ENCODE results near the gene CCDC33. TPM values are rescaled to one million over a fixed set of nuclear protein-coding genes. Genes with fewer than 3 reads are reported as not detected.

CCDC33 gene
- total RNA-seq, 1 experiment from 2014 or later: 0.15 TPM

- DNase-seq (ENCODE audit: low read depth, low spot score): no peak
- no peaks in the 10 kb centered on the region for H3K9me2 ChIP-seq (ENCODE audit: insufficient read depth)
- peak overlapping the region; percentile 57; the same call in 1 of the 2 replicates for H3K27ac ChIP-seq (ENCODE audit: low read depth, low read length)
- TF ChIP-seq EZH2 (IDR thresholded peaks at IDR 0.05) (no peak), EGR1 (IDR thresholded peaks at IDR 0.05; ENCODE audit: low read depth) (no peak)
- BruUV-seq (replicated peaks): no TSS peak
- H3K4me1 ChIP-seq (ENCODE audit: control insufficient read depth in 1 of 2, insufficient read depth in 2 of 2, low read length in 2 of 2): peaks cover 10 to 24% of the 10 kb centered on the region in 2 experiments; a peak in 3 of 4 replicates
- peak overlapping the region; percentile 86 for H3K4me2 ChIP-seq (ENCODE audit: low read length)
- no peaks in the 10 kb centered on the region for H4K20me1 ChIP-seq (ENCODE audit: insufficient read depth)
- H3K4me3 ChIP-seq (replicated peaks in 1 of 2; ENCODE audit: low read depth in 1 of 2, low read length in 2 of 2): peak overlapping the region in 1 of 2 experiments; percentile 56; a peak in 2 of 4 replicates
- RAD21 ChIA-PET (ENCODE audit: low non-redundant PET in 1 of 2, low total read pairs in 2 of 2, uncharacterized antibody in 2 of 2, unreplicated experiment in 2 of 2): no interaction called here
- CTCF ChIA-PET: interaction anchor here (1.2 to 3.7 kb wide), 4 partner anchors 110 to 398 kb away, joined by 3 to 26 read pairs (median 10); no protein-coding TSS in a partner anchor
- intact Hi-C loops (cut with micrococcal nuclease): loop anchor here (1.0 to 10.0 kb wide), 2 partner anchors 248 to 612 kb away; no protein-coding TSS in a partner anchor
- H3K9me3 ChIP-seq (ENCODE audit: control insufficient read depth in 1 of 2, insufficient read depth in 1 of 2, low read depth in 1 of 2, low read length in 2 of 2): no peaks in the 10 kb centered on the region
- H3K36me3 ChIP-seq (ENCODE audit: control insufficient read depth in 1 of 2, insufficient read depth in 2 of 2, low read length in 2 of 2): no peaks in the 10 kb centered on the region
- H3K27me3 ChIP-seq (ENCODE audit: insufficient read depth, low read length): peaks cover 14% of the 10 kb centered on the region
- H3K79me2 ChIP-seq (ENCODE audit: insufficient read depth, low read length): no peaks in the 10 kb centered on the region
- H3K9ac ChIP-seq (ENCODE audit: low read length): peak overlapping the region; percentile 39; the same call in 1 of the 2 replicates
- ATAC-seq: peak; percentile 2; the same call in 1 of the 2 replicates
- POLR2A ChIA-PET: no interaction called here
- H2AFZ ChIP-seq (ENCODE audit: low read depth, low read length, poor library complexity, severe bottlenecking): no peak overlapping the region
Observed at GRCh38 chr15:74373056-74373650, 137.0 kb downstream of the CCDC33 start.

DNA sequence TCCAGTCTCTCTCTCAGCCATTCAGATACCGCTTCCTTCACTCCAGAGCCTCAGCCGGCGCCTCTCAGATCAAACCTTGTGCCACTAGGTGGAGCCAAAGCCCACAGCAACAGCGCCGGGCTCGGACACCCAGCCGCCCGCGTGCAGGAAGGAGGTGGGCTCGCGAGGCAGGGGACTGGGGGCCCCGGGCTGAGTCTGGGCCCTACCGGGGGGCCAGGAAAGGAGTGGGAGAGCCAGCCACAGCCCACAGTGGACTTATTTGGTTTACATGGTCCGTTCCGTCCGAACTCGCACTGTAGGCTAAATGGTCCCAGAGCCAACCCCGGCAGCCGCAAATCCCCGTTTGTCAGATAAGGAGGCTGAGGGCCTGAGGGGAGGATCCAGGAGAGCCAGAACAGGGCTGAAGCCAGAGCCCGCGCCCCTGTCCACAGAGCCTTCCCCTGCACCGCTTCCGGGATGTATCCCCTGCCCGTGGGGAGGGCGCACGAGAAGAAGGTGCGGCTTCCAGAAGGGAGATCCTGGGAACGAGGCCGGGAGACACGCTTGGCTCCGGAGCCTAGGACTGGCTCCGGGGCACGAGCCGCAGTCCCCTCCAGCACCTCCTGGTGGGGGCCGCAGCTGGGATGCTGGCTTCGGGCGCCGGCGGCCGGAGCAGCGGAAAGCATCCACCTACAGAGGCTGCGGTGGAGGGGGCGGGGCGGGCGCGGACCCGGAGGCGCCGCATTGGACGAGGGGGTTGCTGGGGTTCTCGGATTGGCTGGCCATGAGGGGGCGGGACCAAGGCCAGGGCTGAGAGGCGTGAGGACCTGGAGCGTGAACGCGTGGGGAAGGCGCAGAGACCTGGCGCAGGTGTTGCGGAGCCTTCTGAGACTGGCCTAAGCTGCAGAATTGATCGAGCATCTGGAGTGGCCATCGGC is 137.9 kb downstream of the CCDC33 start:
- no TSS peak for BruUV-seq (replicated peaks)
- H3K4me1 ChIP-seq (ENCODE audit: control insufficient read depth in 1 of 2, insufficient read depth in 2 of 2, low read length in 2 of 2): peaks cover 10 to 24% of the 10 kb centered on the region in 2 experiments; a peak in 3 of 4 replicates
- peaks cover 14% of the 10 kb centered on the region for H3K27me3 ChIP-seq (ENCODE audit: insufficient read depth, low read length)
- ChIA-PET CTCF (interaction anchor here (0.6 to 3.7 kb wide), 21 partner anchors 11 to 397 kb away, joined by 3 to 26 read pairs (median 4); partner anchors contain the start of gene UBL7), RAD21 (ENCODE audit: low non-redundant PET in 1 of 2, low total read pairs in 2 of 2, uncharacterized antibody in 2 of 2, unreplicated experiment in 2 of 2) (interaction anchor here in 1 of 2 experiments (0.9 to 1.0 kb wide), 2 partner anchors 65 to 258 kb away, joined by 4 to 5 read pairs; no protein-coding TSS in a partner anchor), POLR2A (interaction anchor here (0.6 to 0.7 kb wide), 2 partner anchors 152 to 385 kb away, joined by 3 to 5 read pairs; no protein-coding TSS in a partner anchor)
- no peaks in the 10 kb centered on the region for H3K9me3 ChIP-seq (ENCODE audit: control insufficient read depth in 1 of 2, insufficient read depth in 1 of 2, low read depth in 1 of 2, low read length in 2 of 2)
- H3K79me2 ChIP-seq (ENCODE audit: insufficient read depth, low read length): no peaks in the 10 kb centered on the region
- no peaks in the 10 kb centered on the region for H3K9me2 ChIP-seq (ENCODE audit: insufficient read depth)
- intact Hi-C loops (cut with micrococcal nuclease): loop anchor here (1.0 to 10.0 kb wide), 6 partner anchors 65 to 611 kb away; no protein-coding TSS in a partner anchor
- ATAC-seq: peak; percentile 93
- H2AFZ ChIP-seq (ENCODE audit: low read depth, low read length, poor library complexity, severe bottlenecking): peak overlapping the region; percentile 19
- H3K36me3 ChIP-seq (ENCODE audit: control insufficient read depth in 1 of 2, insufficient read depth in 2 of 2, low read length in 2 of 2): no peaks in the 10 kb centered on the region
- peak overlapping the region; percentile 57 for H3K27ac ChIP-seq (ENCODE audit: low read depth, low read length)
- peak overlapping the region; percentile 86 for H3K4me2 ChIP-seq (ENCODE audit: low read length)
- peak overlapping the region; percentile 39 for H3K9ac ChIP-seq (ENCODE audit: low read length)
- peak; percentile 82 for DNase-seq (ENCODE audit: low read depth, low spot score)
- H3K4me3 ChIP-seq (replicated peaks in 1 of 2; ENCODE audit: low read depth in 1 of 2, low read length in 2 of 2): peak overlapping the region; percentile 54 to 56
- no peaks in the 10 kb centered on the region for H4K20me1 ChIP-seq (ENCODE audit: insufficient read depth)
- TF ChIP-seq CEBPB (IDR thresholded peaks at IDR 0.05; ENCODE audit: low read depth) (no peak), EZH2 (IDR thresholded peaks at IDR 0.05) (no peak), MAX (IDR thresholded peaks at IDR 0.05) (no peak), FOSL1 (IDR thresholded peaks at IDR 0.05; ENCODE audit: low read depth) (no peak), ELF1 (IDR thresholded peaks at IDR 0.05; ENCODE audit: borderline replicate concordance, low read depth) (no peak), ZNF274 (IDR thresholded peaks at IDR 0.05; ENCODE audit: low read depth, low read length) (no peak), SIN3A (IDR thresholded peaks at IDR 0.05; ENCODE audit: low read depth) (no peak), JUND (IDR thresholded peaks at IDR 0.05) (no peak), SRF (IDR thresholded peaks at IDR 0.05; ENCODE audit: low read depth) (no peak)
- TF ChIP-seq, protein P1, sequence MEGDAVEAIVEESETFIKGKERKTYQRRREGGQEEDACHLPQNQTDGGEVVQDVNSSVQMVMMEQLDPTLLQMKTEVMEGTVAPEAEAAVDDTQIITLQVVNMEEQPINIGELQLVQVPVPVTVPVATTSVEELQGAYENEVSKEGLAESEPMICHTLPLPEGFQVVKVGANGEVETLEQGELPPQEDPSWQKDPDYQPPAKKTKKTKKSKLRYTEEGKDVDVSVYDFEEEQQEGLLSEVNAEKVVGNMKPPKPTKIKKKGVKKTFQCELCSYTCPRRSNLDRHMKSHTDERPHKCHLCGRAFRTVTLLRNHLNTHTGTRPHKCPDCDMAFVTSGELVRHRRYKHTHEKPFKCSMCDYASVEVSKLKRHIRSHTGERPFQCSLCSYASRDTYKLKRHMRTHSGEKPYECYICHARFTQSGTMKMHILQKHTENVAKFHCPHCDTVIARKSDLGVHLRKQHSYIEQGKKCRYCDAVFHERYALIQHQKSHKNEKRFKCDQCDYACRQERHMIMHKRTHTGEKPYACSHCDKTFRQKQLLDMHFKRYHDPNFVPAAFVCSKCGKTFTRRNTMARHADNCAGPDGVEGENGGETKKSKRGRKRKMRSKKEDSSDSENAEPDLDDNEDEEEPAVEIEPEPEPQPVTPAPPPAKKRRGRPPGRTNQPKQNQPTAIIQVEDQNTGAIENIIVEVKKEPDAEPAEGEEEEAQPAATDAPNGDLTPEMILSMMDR (IDR thresholded peaks at IDR 0.05 in 2 of 3, conservative IDR thresholded peaks at IDR 0.05 in 1 of 3; ENCODE audit: borderline replicate concordance in 1 of 3, insufficient read depth in 1 of 3, low read depth in 2 of 3, low read length in 2 of 3): peak in 2 of 3 experiments; percentile 88 to 89; a peak in 4 of 6 replicates

All from HCT116 (cell line).